ENCODE results near the gene LRMDA.
"Not testable (repeated sequence)": the region's sequence is repeated elsewhere in the genome, so short reads cannot be mapped to it uniquely, and the experiment has no call there.

LRMDA gene

DNA sequence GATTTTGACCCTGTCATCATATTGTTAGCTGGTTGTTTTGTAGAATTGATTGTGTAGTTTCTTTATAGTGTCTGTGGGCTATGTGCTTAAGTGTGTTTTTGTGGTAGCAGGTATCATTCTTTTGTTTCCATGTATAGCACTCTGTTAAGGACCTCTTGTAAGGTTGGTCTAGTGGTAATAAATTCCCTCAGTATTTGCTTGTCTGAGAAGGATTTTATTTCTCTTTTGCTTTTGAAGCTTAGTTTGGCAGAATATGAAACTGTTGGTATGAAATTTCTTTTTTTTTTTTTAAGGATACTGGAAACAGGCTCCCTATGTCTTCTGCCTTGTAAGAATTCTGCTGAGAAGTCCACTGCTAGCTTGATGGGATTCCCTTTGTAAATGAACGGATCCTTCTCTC lies 1073.4 kb downstream of the LRMDA start:
- Mint-ChIP-seq H3K9me3 (peaks cover 17% of the 10 kb centered on the region), H3K4me1 (no peaks in the 10 kb centered on the region), H3K27me3 (no peaks in the 10 kb centered on the region), H3K4me3 (no peak overlapping the region), H3K36me3 (no peaks in the 10 kb centered on the region), H3K27ac (no peak overlapping the region)
- no peak for ATAC-seq

DNA sequence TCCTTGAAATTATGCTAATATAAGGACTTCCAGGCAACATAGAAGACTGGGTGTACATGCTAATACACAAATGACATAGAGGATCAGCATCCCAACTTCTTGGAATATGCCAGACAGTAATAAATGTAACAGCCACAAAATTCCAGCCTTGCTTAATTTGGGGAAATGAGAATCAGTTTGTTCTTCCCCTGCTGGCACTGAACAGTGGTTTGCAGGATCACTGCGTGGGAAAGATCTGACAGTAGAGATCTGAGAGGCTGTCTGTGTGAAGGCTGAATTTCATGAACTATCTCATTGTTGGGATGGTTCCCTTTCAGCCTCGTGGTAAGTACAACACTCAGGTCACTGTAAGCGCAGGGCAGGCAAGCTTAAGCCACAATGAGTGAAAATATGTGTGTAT lies 1078.0 kb downstream of the LRMDA start:
- Mint-ChIP-seq H3K4me1 (no peaks in the 10 kb centered on the region), H3K4me3 (no peak overlapping the region), H3K27ac (no peak overlapping the region), H3K36me3 (no peaks in the 10 kb centered on the region), H3K9me3 (peaks cover 12% of the 10 kb centered on the region), H3K27me3 (no peaks in the 10 kb centered on the region)
- no peak for ATAC-seq

DNA sequence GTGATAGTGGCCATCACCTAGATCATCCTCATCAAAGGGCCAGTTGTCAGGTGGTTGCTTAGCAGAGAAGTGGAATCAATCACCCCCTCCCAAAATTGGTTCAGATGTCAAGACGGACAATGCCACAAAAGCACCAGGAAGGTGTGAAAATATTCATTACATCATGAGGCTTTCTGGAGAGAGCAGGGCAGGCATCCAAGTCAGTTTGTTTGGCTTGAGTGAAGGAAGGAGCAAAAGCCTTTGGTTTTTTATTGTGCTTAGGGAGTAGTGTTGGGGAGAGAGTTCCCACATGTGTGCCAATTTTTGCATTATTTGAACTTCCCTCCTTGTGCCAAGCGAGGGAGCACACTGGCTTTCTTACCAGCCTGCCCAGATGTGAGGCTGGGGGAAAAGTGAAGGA lies 1082.9 kb downstream of the LRMDA start:
- H3K9me3 Mint-ChIP-seq = no peaks in the 10 kb centered on the region
- no peaks in the 10 kb centered on the region for H3K36me3 Mint-ChIP-seq
- H3K27ac Mint-ChIP-seq = no peak overlapping the region
- no peaks in the 10 kb centered on the region for H3K27me3 Mint-ChIP-seq
- ATAC-seq = no peak
- H3K4me1 Mint-ChIP-seq = no peaks in the 10 kb centered on the region
- H3K4me3 Mint-ChIP-seq = no peak overlapping the region

DNA sequence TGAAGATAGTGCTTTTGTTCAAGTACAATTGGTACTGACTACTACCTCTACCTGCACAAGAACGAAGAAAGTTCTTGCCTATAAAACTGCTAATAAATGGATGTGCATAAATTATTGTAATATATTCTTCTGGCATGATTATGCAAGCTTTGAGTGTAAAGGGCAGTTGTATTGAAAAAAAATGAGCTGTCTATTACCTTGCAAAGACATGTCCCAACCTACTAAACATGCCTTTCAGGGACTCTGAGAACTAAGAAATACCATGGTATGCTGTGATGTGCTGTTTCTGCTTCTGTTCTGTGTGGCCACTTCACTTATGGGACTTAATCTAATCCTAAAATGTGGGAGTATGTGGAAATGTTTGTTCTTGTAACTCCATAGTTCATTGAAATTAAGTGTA lies 1083.4 kb downstream of the LRMDA start:
- Mint-ChIP-seq H3K36me3 (no peaks in the 10 kb centered on the region), H3K4me1 (no peaks in the 10 kb centered on the region), H3K4me3 (no peak overlapping the region), H3K27me3 (no peaks in the 10 kb centered on the region), H3K27ac (no peak overlapping the region), H3K9me3 (no peaks in the 10 kb centered on the region)
- no peak for ATAC-seq

DNA sequence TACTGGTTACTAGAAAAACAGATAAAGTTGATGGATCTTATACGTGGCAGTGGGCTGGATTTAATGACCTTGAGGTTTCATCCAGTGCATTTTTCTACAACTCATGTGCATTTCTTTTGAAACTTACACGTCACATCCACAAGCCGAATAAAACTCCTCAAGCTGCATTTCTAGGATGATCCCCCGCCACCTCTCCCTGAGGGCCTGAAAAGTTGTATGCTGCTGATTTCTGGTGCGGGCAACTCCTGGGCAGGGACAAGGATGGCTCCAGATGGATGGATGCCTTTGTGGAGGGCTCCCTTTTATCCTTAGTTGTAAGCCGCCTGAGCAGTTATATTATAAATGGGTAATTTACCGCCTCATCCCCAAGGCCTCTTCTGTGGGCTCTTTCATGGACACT lies 1091.1 kb downstream of the LRMDA start:
- H3K27ac Mint-ChIP-seq = no peak overlapping the region
- ATAC-seq = no peak
- H3K9me3 Mint-ChIP-seq = peaks cover 3% of the 10 kb centered on the region

DNA sequence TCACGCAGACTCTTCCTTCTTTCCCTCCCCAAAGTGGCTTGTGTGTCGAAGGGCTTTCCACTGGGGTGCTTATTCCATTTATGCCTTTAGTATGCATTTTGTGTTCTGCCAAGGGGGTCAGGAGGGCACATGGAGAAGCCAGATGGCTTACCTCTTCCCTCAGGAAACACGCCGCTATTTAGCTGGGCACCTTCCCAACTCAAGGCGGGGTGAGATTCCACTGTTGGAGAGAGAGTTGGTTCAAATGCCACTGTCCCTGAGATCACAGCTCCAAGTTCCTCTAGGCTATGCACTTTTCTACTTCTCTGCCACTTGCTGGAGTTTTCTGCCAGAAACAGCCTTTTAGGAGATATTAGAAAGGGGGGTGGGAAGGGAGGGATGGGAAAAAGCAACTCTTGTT lies 1091.8 kb downstream of the LRMDA start:
- ATAC-seq = no peak
- no peaks in the 10 kb centered on the region for H3K27me3 Mint-ChIP-seq
- H3K4me1 Mint-ChIP-seq = no peaks in the 10 kb centered on the region
- H3K4me3 Mint-ChIP-seq = no peak overlapping the region
- peaks cover 3% of the 10 kb centered on the region for H3K9me3 Mint-ChIP-seq
- no peaks in the 10 kb centered on the region for H3K36me3 Mint-ChIP-seq
- no peak overlapping the region for H3K27ac Mint-ChIP-seq

More for the DNA sequence above, 1091.1 kb downstream of the LRMDA start:
- Mint-ChIP-seq H3K36me3 (no peaks in the 10 kb centered on the region), H3K4me1 (no peaks in the 10 kb centered on the region), H3K27me3 (no peaks in the 10 kb centered on the region), H3K4me3 (no peak overlapping the region)

DNA sequence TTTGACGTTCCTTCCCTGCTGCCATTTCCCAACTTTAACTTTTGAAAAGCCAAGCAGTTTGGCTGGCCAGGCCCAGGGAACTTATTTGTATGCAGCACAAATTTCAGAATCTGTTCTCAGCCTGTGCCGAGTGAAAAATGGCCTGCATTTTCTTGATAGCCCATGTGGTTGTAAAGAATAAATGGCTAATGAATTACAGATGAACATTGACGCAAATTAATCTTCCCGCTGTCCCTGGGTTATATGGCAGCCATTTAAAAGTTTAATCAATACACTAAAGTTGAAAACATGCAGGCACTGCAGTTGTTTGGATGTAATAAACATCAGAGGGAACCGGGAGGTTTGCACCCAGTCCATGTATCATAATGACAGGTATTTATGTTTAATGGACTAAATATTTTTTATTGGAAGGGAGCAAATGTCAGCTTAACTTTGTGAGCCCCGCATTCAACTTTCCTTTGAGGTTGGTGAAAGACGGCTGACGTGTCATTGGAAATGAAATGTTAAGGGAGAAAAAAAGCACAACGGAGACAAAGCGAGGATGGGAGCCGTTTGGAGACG lies 1092.4 kb downstream of the LRMDA start:
- no peaks in the 10 kb centered on the region for H3K4me1 Mint-ChIP-seq
- H3K9me3 Mint-ChIP-seq = peaks cover 3% of the 10 kb centered on the region
- no peak overlapping the region for H3K27ac Mint-ChIP-seq
- no peak for ATAC-seq
- no peaks in the 10 kb centered on the region for H3K27me3 Mint-ChIP-seq
- no peaks in the 10 kb centered on the region for H3K36me3 Mint-ChIP-seq
- no peak overlapping the region for H3K4me3 Mint-ChIP-seq

DNA sequence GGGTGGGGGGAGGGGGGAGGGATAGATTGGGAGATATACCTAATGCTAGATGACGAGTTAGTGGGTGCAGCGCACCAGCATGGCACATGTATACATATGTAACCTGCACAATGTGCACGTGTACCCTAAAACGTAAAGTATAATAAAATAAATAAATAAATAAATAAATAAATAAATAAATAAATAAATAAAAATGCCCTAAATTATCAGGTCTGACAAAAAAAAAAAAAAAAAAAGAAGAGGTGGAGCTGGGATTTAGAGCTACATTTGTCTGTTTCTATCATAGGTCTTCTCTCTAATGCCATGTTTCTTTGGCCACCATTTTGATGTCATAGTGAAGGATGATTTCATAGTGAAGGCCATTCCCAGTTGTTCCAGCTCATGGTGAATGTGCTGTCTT lies 1095.4 kb downstream of the LRMDA start:
- H3K27me3 Mint-ChIP-seq, H3K36me3 Mint-ChIP-seq, H3K9me3 Mint-ChIP-seq, H3K4me1 Mint-ChIP-seq, H3K4me3 Mint-ChIP-seq, ATAC-seq, H3K27ac Mint-ChIP-seq: not testable (repeated sequence)

DNA sequence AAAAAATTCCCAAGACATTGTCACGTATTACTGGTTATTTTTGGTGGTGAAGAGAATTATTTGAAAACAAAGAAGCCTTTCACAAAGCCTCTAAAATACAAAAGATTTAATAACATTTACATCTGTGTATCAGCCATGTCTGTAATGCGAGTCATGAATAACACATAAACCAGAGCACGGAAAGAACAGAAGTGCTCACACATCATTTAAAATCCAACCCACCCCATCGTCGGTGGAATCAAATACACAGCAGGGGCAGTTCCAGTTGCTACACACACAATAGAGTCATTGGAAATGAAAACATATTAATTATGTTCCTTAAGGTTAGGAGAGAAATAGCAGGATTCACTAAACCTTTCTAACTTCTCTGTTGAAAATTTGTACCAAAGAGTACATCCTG lies 1108.9 kb downstream of the LRMDA start:
- no peak overlapping the region for H3K27ac Mint-ChIP-seq
- no peaks in the 10 kb centered on the region for H3K36me3 Mint-ChIP-seq
- H3K4me1 Mint-ChIP-seq = no peaks in the 10 kb centered on the region
- H3K27me3 Mint-ChIP-seq = no peaks in the 10 kb centered on the region
- no peak overlapping the region for H3K4me3 Mint-ChIP-seq
- ATAC-seq = no peak
- H3K9me3 Mint-ChIP-seq = no peaks in the 10 kb centered on the region

DNA sequence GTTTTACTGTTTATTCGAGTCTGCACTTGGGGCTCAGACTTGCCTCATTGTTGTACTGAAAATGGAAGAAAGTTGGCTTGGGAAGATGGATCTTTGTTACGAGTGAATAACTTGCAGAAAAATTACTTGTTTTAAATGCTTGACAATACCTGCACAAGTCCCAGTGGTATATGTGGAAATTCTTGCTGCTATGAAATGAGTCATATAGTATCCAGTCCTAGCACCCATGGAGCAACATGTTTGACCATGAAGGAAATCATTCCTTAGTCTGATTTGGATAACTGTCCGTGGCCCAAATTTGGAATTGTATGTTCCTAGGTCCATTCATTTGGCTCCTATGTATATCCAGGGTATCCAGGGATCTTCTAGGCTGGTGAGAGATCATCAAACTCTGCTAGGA lies 1109.4 kb downstream of the LRMDA start:
- no peak for ATAC-seq
- H3K9me3 Mint-ChIP-seq = no peaks in the 10 kb centered on the region
- H3K27ac Mint-ChIP-seq = no peak overlapping the region
- no peak overlapping the region for H3K4me3 Mint-ChIP-seq
- no peaks in the 10 kb centered on the region for H3K36me3 Mint-ChIP-seq
- H3K4me1 Mint-ChIP-seq = no peaks in the 10 kb centered on the region
- H3K27me3 Mint-ChIP-seq = no peaks in the 10 kb centered on the region

DNA sequence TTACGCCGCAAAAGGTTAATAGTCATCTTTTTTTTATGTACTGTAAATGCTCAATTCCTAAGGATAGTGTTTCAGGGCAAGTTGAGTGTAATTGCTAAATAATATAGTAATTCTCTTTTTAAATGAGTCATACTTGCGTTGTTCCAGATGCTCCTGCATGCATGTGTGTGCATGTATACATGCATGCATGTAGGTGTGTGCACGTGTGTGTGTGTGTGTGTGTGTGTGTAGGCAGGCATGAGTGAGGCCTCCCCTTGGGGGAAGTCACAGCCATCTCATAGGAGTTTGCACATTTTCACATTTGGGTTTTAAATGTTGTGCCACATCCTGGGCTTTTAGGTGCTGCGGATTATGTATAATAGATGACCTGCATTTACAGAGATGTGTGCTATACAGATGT lies 1110.4 kb downstream of the LRMDA start:
- no peak overlapping the region for H3K4me3 Mint-ChIP-seq

DNA sequence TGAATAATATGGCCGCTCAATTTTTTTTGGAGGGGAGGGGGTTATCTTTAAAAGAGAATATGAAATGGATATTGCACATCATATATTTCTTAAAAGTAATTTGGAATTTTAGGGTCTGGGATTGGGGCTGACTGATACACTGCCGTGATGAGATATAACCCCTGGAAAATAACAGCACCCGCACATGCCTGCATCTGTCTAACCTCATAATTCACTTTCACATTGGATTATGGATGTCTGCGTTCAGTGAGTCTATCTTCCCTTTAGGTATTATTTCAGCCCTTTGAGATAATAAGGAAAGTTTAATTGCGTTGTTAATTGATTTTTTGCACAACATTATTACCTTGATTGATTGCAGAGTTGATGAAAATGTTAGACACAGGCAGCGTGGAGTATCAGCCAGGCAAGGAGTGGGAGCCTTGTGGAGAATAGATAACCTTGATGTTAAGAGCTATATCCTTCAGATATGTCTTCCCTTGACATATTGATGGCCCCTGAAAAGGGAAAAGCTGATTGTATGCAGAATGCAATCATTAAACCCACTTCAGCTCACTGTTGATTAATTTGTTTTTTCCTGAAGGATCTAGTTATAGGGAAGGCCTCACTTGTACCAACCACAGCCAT lies 1111.0 kb downstream of the LRMDA start:
- Mint-ChIP-seq H3K4me1 (no peaks in the 10 kb centered on the region), H3K9me3 (no peaks in the 10 kb centered on the region), H3K27me3 (no peaks in the 10 kb centered on the region), H3K36me3 (no peaks in the 10 kb centered on the region), H3K27ac (no peak overlapping the region), H3K4me3 (no peak overlapping the region)
- ATAC-seq = no peak

More for the DNA sequence above, 1110.4 kb downstream of the LRMDA start:
- H3K4me1 Mint-ChIP-seq = no peaks in the 10 kb centered on the region
- H3K27ac Mint-ChIP-seq = no peak overlapping the region
- ATAC-seq = no peak
- H3K36me3 Mint-ChIP-seq = no peaks in the 10 kb centered on the region
- H3K9me3 Mint-ChIP-seq = no peaks in the 10 kb centered on the region
- no peaks in the 10 kb centered on the region for H3K27me3 Mint-ChIP-seq

DNA sequence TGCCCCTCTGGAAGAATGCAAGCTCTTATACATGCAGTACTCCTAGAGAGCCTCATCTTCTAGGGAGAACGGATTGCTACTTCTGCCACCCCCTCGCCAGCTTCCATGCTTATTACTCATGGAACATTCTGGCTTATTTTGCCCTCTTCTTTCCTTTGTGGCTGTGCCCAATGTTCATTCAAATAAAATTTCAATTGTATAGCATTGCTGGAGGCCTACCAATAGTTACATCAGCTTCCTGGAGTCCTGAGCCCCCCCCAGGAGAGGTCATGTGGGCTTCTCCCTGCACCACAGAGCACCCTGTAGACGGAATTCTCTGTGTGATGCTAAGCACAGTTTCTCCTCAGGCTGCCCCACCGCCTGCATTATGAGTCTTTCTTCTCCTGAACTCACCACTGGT lies 1112.2 kb downstream of the LRMDA start:
- Mint-ChIP-seq H3K4me3 (no peak overlapping the region), H3K27ac (no peak overlapping the region), H3K36me3 (no peaks in the 10 kb centered on the region), H3K27me3 (no peaks in the 10 kb centered on the region), H3K9me3 (no peaks in the 10 kb centered on the region), H3K4me1 (no peaks in the 10 kb centered on the region)
- peak; percentile 20 for ATAC-seq

DNA sequence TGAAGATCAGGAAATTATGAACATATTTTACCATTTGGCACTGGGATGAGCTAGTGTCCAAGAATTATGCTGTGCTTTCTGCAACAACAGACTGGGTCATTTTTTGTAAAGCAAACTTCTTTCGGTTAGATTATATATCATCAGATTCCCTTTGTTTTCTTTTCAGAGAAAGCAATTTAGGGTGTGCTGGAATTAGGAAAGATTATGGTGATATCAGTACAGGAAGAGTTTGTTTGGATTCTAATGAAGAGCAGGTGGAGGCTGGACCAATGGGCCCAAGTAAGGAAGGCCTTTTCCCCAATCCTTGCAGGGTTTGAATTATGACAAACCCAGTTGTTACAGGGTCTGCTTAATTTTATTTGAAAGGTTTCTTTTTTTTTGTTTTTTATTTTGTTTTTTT lies 1113.4 kb downstream of the LRMDA start:
- H3K9me3 Mint-ChIP-seq = no peaks in the 10 kb centered on the region
- no peaks in the 10 kb centered on the region for H3K27me3 Mint-ChIP-seq
- H3K4me1 Mint-ChIP-seq = no peaks in the 10 kb centered on the region
- H3K36me3 Mint-ChIP-seq = no peaks in the 10 kb centered on the region
- H3K4me3 Mint-ChIP-seq = no peak overlapping the region
- H3K27ac Mint-ChIP-seq = no peak overlapping the region
- ATAC-seq = no peak

DNA sequence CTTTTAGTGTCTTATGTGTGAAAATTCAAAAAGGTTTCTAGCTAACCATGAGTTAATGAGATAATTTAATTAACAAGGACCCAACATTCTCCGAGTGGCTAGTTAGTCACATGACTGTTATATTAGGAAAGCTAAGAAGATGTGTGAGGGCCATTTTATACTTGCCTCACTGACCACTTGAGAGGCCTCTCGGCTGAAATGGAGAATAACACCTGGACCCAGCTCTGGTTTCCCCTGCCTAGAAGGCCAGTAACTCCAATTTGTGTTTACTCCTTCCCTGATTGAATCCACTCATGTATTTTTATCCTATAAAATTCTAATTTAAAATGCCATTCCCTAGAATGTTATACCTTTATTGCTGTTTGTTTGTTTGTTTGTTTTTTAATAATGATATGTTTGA lies 1115.0 kb downstream of the LRMDA start:
- no peaks in the 10 kb centered on the region for H3K4me1 Mint-ChIP-seq
- no peaks in the 10 kb centered on the region for H3K27me3 Mint-ChIP-seq
- no peak overlapping the region for H3K4me3 Mint-ChIP-seq
- H3K9me3 Mint-ChIP-seq = no peaks in the 10 kb centered on the region
- no peak overlapping the region for H3K27ac Mint-ChIP-seq
- no peaks in the 10 kb centered on the region for H3K36me3 Mint-ChIP-seq
- ATAC-seq = no peak

DNA sequence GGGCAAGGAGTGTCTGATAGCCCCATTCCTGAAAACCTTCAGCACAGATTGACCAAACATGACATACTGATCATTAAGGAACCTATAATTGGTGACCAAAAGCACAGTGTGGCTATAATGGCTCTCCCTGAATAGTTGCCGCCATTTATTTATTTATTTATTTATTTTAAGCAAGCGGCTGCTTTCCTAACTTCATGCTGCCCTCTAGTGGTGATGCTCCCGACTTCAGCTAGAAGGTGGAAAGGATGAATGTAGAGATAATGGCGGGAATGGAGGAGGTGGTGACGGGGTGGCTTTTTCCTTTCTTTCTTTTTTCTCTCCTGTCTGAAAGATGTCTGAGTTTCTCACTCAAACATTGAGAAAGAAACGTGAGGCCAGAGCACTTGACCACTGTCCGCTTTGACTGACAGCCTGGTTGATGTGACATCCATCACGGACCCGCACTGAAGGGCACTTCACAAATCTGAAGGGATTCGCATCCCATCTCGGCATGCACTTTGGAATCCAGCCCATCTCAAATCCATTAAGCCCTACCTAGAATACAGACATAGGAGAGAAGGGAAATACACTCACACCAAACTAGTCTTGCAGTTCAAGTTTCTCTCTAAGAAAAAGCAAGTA lies 1116.0 kb downstream of the LRMDA start:
- no peak for ATAC-seq
- Mint-ChIP-seq H3K4me1 (no peaks in the 10 kb centered on the region), H3K27me3 (no peaks in the 10 kb centered on the region), H3K27ac (no peak overlapping the region), H3K4me3 (no peak overlapping the region), H3K9me3 (no peaks in the 10 kb centered on the region), H3K36me3 (no peaks in the 10 kb centered on the region)

Data from stimulated activated memory B cell treated with anti-CD40 and anti-IgM and Interleukin-4, amounts not matched to agents 10 μg/mL and 1 μg/mL and 100 μg/mL, for 72 hours (primary cell).